Esophagus muscularis mucosa (tissue), 4 donors: Measurements from ENCODE around the gene EGLN2. TPM values are rescaled to one million over a fixed set of nuclear protein-coding genes. Genes with fewer than 3 reads are reported as not detected.
"Not testable (repeated sequence)": the region's sequence is repeated elsewhere in the genome, so short reads cannot be mapped to it uniquely, and the experiment has no call there.

Experiments used
- DNase-seq: peaks from one replicate; pipeline ENCODE4 v3.0.0-alpha.2; 2017; ENCODE audit errors: extremely low spot score
- H3K27ac ChIP-seq, 4 donors: fragments of 200-600 bp; sonication (generic); replicated peaks in 1 of 4; 1 replicate in 3 of 4; 2 replicates in 1 of 4; pipeline ENCODE4 v1.5.1; 2016 to 2019; ENCODE audit warnings: mild to moderate bottlenecking in 1 of 4
- H3K27me3 ChIP-seq, 4 donors: fragments of 200-600 bp; sonication (generic); one replicate each; pipeline versions ENCODE4 v1.5.1 to v1.6.0; 2016 to 2019
- H3K36me3 ChIP-seq, 4 donors: fragments of 200-600 bp; sonication (generic); one replicate each; pipeline ENCODE4 v1.5.1; 2016 to 2019
- H3K4me1 ChIP-seq, 4 donors: fragments of 200-600 bp; sonication (generic); one replicate each; pipeline ENCODE4 v1.5.1; 2016 to 2019
- H3K4me3 ChIP-seq, 4 donors: fragments of 200-600 bp; sonication (generic); 1 replicate in 2 of 4; 2 replicates in 2 of 4; pipeline ENCODE4 v1.5.1; 2016 to 2019; ENCODE audit warnings: mild to moderate bottlenecking in 4 of 4, moderate library complexity in 1 of 4
- H3K9me3 ChIP-seq, 4 donors: fragments of 200-600 bp; sonication (generic); 1 replicate in 3 of 4; 2 replicates in 1 of 4; pipeline ENCODE4 v1.5.1; 2016 to 2019
- EP300 ChIP-seq: sonication (generic); formaldehyde crosslinking; IDR thresholded peaks from one replicate; pipeline ENCODE4 v1.6.1; 2017; ENCODE audit warnings: antibody characterized with exemption
- POLR2A ChIP-seq: fragments of 450-650 bp; IDR thresholded peaks from one replicate; pipeline ENCODE4 v1.6.1; 2017; ENCODE audit warnings: antibody characterized with exemption, moderate library complexity, mild to moderate bottlenecking, low read depth
- POLR2AphosphoS5 ChIP-seq, 2 donors: sonication (generic); formaldehyde crosslinking; IDR thresholded peaks; one replicate each; pipeline ENCODE4 v1.6.1; 2017; ENCODE audit warnings: antibody characterized with exemption in 2 of 2
- WGBS: methylation state at CpG from one replicate; pipeline ENCODE4 v1.1.5; 2018; 5-methylcytosine and 5-hydroxymethylcytosine counted together
- intact Hi-C: fragments of 100-400 bp; cut with DNase I; formaldehyde crosslinking; loops from one replicate; pipeline ENCODE4 v1.15.1; 2023
- total RNA-seq, 4 donors: library from RNA; depleted of rRNA; stranded (reverse); fragments of >200 nt; gene quantifications; one replicate each; pipeline versions ENCODE4 v1.1.0 to v1.2.1, GENCODE V29; 2016
- TF ChIP-seq, protein P1 (sequence below), 3 experiments: fragments of 200-600 bp in 2 of 3; fragments of 450-650 bp in 1 of 3; sonication (generic) in 2 of 3; IDR thresholded peaks; one replicate each; pipeline ENCODE4 v1.5.1; 2017 to 2019; ENCODE audit warnings: antibody characterized with exemption in 3 of 3, mild to moderate bottlenecking in 2 of 3, moderate library complexity in 1 of 3

Gene EGLN2
- total RNA-seq, 4 donors from 2014 or later: 93.1 to 131 (median 101) TPM

DNA sequence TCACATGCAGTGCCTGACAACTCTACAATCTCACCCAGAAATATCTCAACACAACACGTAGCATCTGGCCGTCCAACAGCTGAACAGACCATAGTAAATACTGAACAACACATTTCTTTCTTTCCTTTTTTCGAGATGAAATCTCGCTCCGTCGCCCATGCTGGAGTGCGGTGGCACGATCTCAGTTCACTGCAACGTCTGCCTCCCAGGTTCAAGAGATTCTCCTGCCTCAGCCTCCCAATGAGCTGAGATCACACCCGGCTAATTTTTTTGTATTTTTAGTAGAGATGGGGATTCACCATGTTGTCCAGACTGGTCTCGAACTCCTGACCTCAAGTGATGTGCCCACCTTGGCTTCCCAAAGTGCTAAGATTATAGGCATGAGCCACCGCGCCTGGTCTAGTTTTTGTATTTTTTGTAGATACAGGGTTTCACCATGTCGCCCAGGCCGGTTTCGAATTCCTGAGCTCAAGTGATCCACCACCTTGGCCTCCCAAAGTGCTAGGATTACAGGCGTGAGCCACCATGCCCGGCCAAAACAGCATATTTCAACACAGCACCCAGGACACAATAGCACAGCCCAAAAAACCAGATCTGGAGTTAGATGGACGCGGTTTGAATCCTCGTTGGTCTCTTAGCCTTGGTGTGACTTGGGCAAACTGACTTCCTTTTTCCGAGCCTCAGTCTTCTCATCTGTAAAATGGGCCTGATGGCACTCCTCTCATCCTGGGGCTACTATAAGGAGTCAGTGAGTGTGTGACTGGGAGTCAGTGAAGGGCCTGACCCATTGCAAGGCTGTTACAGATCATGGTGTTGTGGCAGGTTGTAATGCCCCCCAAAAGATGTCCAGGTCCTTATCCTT is 28.6 kb downstream of the EGLN2 start:
- no peaks in the 10 kb centered on the region for H3K27me3 ChIP-seq
- H3K27ac ChIP-seq: no peak overlapping the region
- H3K9me3 ChIP-seq: no peaks in the 10 kb centered on the region
- no peak overlapping the region for H3K4me3 ChIP-seq
- TF ChIP-seq, protein P1, sequence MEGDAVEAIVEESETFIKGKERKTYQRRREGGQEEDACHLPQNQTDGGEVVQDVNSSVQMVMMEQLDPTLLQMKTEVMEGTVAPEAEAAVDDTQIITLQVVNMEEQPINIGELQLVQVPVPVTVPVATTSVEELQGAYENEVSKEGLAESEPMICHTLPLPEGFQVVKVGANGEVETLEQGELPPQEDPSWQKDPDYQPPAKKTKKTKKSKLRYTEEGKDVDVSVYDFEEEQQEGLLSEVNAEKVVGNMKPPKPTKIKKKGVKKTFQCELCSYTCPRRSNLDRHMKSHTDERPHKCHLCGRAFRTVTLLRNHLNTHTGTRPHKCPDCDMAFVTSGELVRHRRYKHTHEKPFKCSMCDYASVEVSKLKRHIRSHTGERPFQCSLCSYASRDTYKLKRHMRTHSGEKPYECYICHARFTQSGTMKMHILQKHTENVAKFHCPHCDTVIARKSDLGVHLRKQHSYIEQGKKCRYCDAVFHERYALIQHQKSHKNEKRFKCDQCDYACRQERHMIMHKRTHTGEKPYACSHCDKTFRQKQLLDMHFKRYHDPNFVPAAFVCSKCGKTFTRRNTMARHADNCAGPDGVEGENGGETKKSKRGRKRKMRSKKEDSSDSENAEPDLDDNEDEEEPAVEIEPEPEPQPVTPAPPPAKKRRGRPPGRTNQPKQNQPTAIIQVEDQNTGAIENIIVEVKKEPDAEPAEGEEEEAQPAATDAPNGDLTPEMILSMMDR (IDR thresholded peaks at IDR 0.05): no peak
- TF ChIP-seq POLR2A (no peak), POLR2AphosphoS5 (IDR thresholded peaks at IDR 0.05) (no peak), EP300 (no peak)
- H3K4me1 ChIP-seq: peaks cover 0 to 14% (median 3%) of the 10 kb centered on the region in 4 donors
- WGBS: 95% methylated on average over 22 of the region's 22 CpGs
- intact Hi-C loops: no loop called here
- H3K36me3 ChIP-seq: peaks cover 9 to 26% (median 18%) of the 10 kb centered on the region in 4 donors
- no peak for DNase-seq

DNA sequence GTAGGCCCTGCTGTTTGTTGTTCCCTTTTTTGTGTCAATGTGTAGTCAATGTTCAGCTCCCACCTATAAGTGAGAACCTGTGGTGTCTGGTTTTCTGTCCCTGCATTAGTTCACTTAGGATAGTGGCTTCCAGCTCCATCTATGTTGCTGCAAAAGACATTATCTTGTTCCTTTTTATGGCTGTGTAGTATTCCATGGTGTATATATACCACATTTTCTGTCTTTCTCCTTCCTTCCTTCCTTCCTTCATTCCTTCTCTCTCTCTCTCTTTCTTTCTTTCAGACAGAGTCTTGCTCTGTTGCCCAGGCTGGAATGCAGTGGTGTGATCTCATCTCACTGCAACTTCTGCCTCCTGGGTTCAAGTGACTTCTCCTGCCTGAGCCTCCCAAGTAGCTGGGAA is 30.2 kb downstream of the EGLN2 start:
- no peak for DNase-seq
- Histone ChIP-seq H3K36me3 (peaks cover 9 to 26% (median 18%) of the 10 kb centered on the region in 4 donors), H3K9me3 (no peaks in the 10 kb centered on the region), H3K27ac (no peak overlapping the region), H3K27me3 (no peaks in the 10 kb centered on the region), H3K4me3 (no peak overlapping the region), H3K4me1 (no peaks in the 10 kb centered on the region)
- intact Hi-C loops: no loop called here
- no peak for TF ChIP-seq POLR2A
- TF ChIP-seq EP300: no peak
- TF ChIP-seq POLR2AphosphoS5 (IDR thresholded peaks at IDR 0.05): no peak
- TF ChIP-seq, protein P1 (IDR thresholded peaks at IDR 0.05): no peak

DNA sequence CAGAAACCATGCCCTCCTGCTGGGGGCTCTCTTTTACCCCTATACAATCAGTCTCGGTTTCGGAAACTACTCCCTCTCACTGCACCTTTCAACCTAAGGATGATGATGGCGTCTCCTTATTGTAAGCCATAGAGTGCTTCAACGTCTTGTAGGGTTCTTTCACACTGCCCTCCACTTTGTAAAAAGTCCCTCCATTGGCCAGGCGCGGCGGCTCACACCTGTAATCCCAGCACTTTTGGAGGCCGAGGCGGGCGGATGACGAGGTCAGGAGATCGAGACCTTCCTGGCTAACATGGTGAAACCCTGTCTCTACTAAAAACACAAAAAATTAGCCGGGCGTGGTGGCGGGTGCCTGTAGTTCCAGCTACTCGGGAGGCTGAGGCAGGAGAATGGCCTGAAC is 31.8 kb downstream of the EGLN2 start:
- H3K4me3 ChIP-seq, H3K27me3 ChIP-seq, intact Hi-C loops, DNase-seq, H3K4me1 ChIP-seq, H3K9me3 ChIP-seq, H3K27ac ChIP-seq: not testable (repeated sequence)
- WGBS: 94% methylated on average over 16 of the region's 16 CpGs
- H3K36me3 ChIP-seq: peaks cover 9 to 26% (median 18%) of the 10 kb centered on the region in 4 donors

DNA sequence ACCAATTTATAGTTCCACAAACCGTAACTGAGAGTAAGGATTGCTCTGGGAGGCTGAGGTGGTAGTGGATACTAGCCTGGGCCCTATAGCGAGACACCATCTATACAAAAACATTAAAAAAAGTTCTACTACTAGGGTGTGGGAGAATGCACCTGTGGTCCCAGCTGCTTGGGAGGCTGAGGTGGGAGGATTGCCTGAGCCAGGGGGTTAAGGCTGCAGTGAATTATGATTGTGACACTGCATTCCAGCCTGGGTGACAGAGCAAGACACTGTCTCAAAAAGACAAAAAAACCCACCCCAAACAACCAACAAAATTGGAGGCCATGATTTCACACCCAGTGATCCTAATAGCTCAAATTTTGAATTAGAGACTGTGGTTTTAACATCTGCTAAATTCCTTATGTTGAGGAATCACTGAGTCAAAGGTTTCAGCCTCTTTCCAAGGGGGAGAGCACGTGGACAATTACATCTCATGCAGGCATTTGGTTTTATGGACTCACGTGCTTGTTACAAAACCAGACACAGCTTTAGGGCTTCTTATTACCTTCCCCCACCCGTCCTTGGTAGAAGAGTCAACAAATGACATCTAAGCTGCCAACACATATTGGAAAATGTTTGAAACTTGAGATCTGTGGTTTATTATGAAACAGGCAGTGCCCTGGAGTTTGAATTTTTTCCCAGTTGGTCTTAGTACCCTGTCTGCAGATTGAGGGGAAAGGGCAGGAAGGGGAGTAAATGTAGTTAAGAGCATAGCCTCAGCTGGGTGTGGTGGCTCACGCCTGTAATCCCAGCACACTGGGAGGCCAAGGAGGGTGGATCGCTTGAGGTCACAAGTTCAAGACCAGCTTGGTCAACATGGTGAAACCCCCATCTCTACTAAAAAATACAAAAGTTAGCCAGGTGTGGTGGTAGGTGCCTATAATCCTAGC is 32.8 kb downstream of the EGLN2 start:
- 68% methylated on average over 6 of the region's 7 CpGs for WGBS
- no peak overlapping the region for H3K4me3 ChIP-seq
- no peaks in the 10 kb centered on the region for H3K27me3 ChIP-seq
- no peak overlapping the region for H3K27ac ChIP-seq
- no peak for DNase-seq
- H3K9me3 ChIP-seq: no peaks in the 10 kb centered on the region
- TF ChIP-seq POLR2A (no peak), EP300 (no peak), POLR2AphosphoS5 (IDR thresholded peaks at IDR 0.05) (no peak)
- TF ChIP-seq, protein P1 (IDR thresholded peaks at IDR 0.05): no peak
- intact Hi-C loops: no loop called here
- H3K4me1 ChIP-seq: no peaks in the 10 kb centered on the region
- peaks cover 9 to 23% (median 15%) of the 10 kb centered on the region in 4 donors for H3K36me3 ChIP-seq

DNA sequence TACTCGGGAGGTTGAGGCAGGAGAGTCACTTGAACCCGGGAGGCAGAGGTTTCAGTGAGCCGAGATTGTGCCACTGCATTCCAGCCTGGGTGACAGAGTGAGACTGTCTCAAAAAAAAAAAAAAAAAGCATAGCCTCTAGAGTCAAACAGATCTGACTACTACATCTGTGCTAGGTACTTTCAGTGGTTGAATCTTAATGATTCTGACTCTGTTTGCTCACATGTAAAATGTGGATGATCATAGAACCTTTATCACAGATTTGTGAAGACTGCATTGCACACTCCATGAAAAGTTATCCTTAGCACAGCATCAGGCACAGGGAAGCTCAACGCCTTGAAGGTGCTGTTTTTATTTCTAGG is 33.4 kb downstream of the EGLN2 start:
- intact Hi-C loops, H3K9me3 ChIP-seq, DNase-seq, H3K4me1 ChIP-seq, H3K27me3 ChIP-seq, H3K4me3 ChIP-seq, H3K27ac ChIP-seq: not testable (repeated sequence)
- WGBS: 78% methylated on average over 4 of the region's 4 CpGs
- H3K36me3 ChIP-seq: peaks cover 3 to 17% (median 8%) of the 10 kb centered on the region in 4 donors

DNA sequence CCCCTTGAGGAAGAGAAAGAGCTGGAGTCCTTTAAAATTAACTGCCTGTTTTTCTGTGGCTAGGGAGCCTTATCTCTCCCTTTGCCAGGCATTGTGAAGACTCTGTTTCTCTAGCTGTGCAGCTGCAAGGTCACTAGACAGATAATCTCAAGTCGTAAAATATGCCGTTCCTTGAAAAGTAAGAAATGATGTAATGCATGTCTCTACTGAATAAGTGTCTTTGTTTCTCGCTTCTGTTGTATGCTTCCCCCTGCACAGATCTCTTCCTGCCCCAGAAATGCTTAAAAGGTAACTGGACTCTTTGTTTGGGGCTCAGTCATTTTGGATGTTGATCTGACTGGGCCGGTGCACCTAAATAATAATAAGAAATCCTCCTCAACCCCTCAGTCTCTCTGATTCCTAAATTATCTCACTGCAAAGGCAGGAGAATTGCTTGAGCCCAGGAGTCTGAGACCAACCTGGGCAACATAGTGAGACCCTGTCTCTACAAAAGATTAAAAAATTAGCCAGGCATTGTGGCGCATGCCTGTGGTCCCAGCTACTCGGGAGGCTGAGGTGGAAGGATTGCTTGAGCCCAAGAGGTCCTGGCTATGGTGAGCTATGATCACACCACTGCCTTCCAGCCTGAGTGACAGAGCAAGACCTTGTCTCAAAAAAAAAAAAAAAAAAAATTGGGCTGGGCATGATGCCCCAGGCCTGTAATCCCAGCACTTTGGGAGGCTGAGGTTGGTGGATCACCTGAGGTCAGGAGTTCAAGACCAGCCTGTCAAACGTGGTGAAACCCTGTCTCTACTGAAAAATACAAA is 34.9 kb downstream of the EGLN2 start:
- H3K27me3 ChIP-seq, H3K9me3 ChIP-seq, H3K27ac ChIP-seq, H3K4me3 ChIP-seq, DNase-seq, intact Hi-C loops, H3K36me3 ChIP-seq, H3K4me1 ChIP-seq: not testable (repeated sequence)
- 63% methylated on average over 7 of the region's 7 CpGs for WGBS
